MM.1S (cell line): ENCODE measurements around the gene FBXW4.

Source experiments
- DNase-seq: peaks from one replicate; pipeline ENCODE4 v3.0.0-alpha.2; 2015
- H2AFZ ChIP-seq: fragments of 300-600 bp; sonication (generic); 2 replicates; pipeline ENCODE4 v1.6.0; 2016; ENCODE audit warnings: antibody characterized with exemption, low read length
- H3F3A ChIP-seq: fragments of 300-600 bp; sonication (generic); 2 replicates; pipeline ENCODE4 v1.6.1; 2016; ENCODE audit warnings: mild to moderate bottlenecking, antibody characterized with exemption, low read length, moderate library complexity, mixed read lengths; ENCODE audit not compliant: insufficient read depth
- H3K27ac ChIP-seq: fragments of 300-600 bp; sonication (generic); 2 replicates; pipeline ENCODE4 v1.5.1; 2016; ENCODE audit warnings: mild to moderate bottlenecking, low read length
- H3K27me3 ChIP-seq: fragments of 300-600 bp; sonication (generic); replicated peaks from 2 replicates; pipeline ENCODE4 v1.6.0; 2016; ENCODE audit warnings: low read length; ENCODE audit not compliant: insufficient read depth
- H3K36me3 ChIP-seq: fragments of 300-600 bp; sonication (generic); replicated peaks from 2 replicates; pipeline ENCODE4 v1.6.1; 2016; ENCODE audit warnings: mild to moderate bottlenecking, low read length, mixed read lengths; ENCODE audit not compliant: insufficient read depth
- H3K4me1 ChIP-seq: fragments of 300-600 bp; sonication (generic); 2 replicates; pipeline ENCODE4 v1.6.1; 2016; ENCODE audit warnings: low read length, mixed read lengths
- H3K4me2 ChIP-seq: fragments of 300-600 bp; sonication (generic); 2 replicates; pipeline ENCODE4 v1.6.0; 2016; ENCODE audit warnings: low read depth, low read length
- H3K4me3 ChIP-seq: fragments of 300-600 bp; sonication (generic); 2 replicates; pipeline ENCODE4 v1.5.1; 2016; ENCODE audit warnings: low read length, mixed read lengths
- H3K79me2 ChIP-seq: fragments of 300-600 bp; sonication (generic); 2 replicates; pipeline ENCODE4 v1.6.1; 2016; ENCODE audit warnings: mixed run types, low read length, mixed read lengths
- H3K9ac ChIP-seq: fragments of 300-600 bp; sonication (generic); 2 replicates; pipeline ENCODE4 v1.6.1; 2016; ENCODE audit warnings: low read length, mixed read lengths
- H3K9me2 ChIP-seq: fragments of 300-600 bp; sonication (generic); replicated peaks from 2 replicates; pipeline ENCODE4 v1.6.1; 2016; ENCODE audit warnings: mild to moderate bottlenecking, low read length, mixed read lengths; ENCODE audit not compliant: insufficient read depth
- H3K9me3 ChIP-seq: fragments of 300-600 bp; sonication (generic); replicated peaks from 2 replicates; pipeline ENCODE4 v1.6.1; 2016; ENCODE audit warnings: mild to moderate bottlenecking, low read length, mixed read lengths; ENCODE audit not compliant: insufficient read depth
- H4K20me1 ChIP-seq: fragments of 300-600 bp; sonication (generic); 2 replicates; pipeline ENCODE4 v1.6.1; 2016; ENCODE audit warnings: mild to moderate bottlenecking, low read length, moderate library complexity, mixed read lengths; ENCODE audit not compliant: insufficient read depth
- CTCF ChIP-seq: fragments of 300-600 bp; sonication (generic); IDR thresholded peaks from 2 replicates; pipeline ENCODE4 v1.5.1; 2016; ENCODE audit warnings: antibody characterized with exemption, low read length, mixed read lengths
- EZH2 ChIP-seq: fragments of 300-600 bp; sonication (generic); optimal IDR thresholded peaks from 2 replicates; pipeline ENCODE3; 2017; ENCODE audit warnings: low read depth, mild to moderate bottlenecking, antibody characterized with exemption, low read length, mixed read lengths
- EZH2phosphoT487 ChIP-seq: fragments of 300-600 bp; sonication (generic); IDR thresholded peaks from 2 replicates; pipeline ENCODE4 v1.6.1; 2018; ENCODE audit warnings: antibody characterized with exemption, low read length

FBXW4 gene

GRCh38 chr10:101721806-101722205, 26.8 kb upstream of the FBXW4 start:
- Histone ChIP-seq H3K36me3 (no peaks in the 10 kb centered on the region), H3F3A (no peaks in the 10 kb centered on the region), H4K20me1 (no peaks in the 10 kb centered on the region), H3K9me3 (no peaks in the 10 kb centered on the region), H2AFZ (no peak overlapping the region), H3K79me2 (no peaks in the 10 kb centered on the region), H3K27ac (no peak overlapping the region), H3K4me2 (no peak overlapping the region), H3K4me3 (no peak overlapping the region), H3K4me1 (no peaks in the 10 kb centered on the region), H3K9me2 (no peaks in the 10 kb centered on the region), H3K9ac (no peak overlapping the region), H3K27me3 (no peaks in the 10 kb centered on the region)
- no peak for DNase-seq
- TF ChIP-seq EZH2 (no peak), CTCF (no peak), EZH2phosphoT487 (no peak)

GRCh38 chr10:101720606-101721230, 25.7 kb upstream of the FBXW4 start:
- Histone ChIP-seq H3K4me2 (no peak overlapping the region), H3K27ac (no peak overlapping the region), H3K27me3 (no peaks in the 10 kb centered on the region), H3K9me3 (no peaks in the 10 kb centered on the region), H3F3A (no peaks in the 10 kb centered on the region), H3K9me2 (no peaks in the 10 kb centered on the region), H2AFZ (no peak overlapping the region), H3K4me3 (no peak overlapping the region), H3K9ac (no peak overlapping the region), H3K36me3 (no peaks in the 10 kb centered on the region), H3K4me1 (no peaks in the 10 kb centered on the region), H3K79me2 (no peaks in the 10 kb centered on the region), H4K20me1 (no peaks in the 10 kb centered on the region)
- no peak for TF ChIP-seq EZH2
- no peak for TF ChIP-seq EZH2phosphoT487
- no peak for TF ChIP-seq CTCF
- DNase-seq, result no peak

DNA sequence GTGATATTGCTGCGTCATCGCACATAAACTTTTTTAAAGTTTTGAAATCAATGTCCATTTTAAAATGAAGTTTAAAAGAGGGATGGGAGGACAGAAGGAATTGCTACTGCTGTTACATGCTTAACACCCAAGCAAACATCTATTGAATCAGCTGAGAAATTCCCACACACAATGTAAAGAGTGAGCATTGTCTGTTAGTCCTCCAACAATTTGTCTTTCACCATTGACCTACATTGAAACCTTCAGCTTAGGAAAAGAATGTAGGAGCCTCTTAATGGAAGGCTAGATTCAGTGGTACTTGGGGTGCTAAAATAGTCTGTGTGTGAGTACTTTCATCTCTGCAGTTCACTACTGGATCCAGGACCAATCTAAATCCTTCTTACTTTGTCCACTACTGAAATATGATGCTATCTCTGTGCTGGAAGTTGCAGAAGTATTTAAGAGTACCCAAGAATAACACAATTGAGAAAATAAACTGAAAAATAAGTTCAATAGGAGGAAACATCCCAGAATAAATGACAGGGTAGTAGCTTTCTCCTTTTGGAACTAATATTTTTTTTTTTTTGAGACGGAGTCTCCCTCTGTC, 23.8 kb upstream of the FBXW4 start:
- H3K9me3 ChIP-seq, result no peaks in the 10 kb centered on the region
- no peak for DNase-seq
- H3K9me2 ChIP-seq, result no peaks in the 10 kb centered on the region
- H4K20me1 ChIP-seq, result no peaks in the 10 kb centered on the region
- no peak overlapping the region for H3K4me3 ChIP-seq
- TF ChIP-seq CTCF, result no peak
- no peak for TF ChIP-seq EZH2phosphoT487
- TF ChIP-seq EZH2, result no peak
- H3K9ac ChIP-seq, result no peak overlapping the region
- no peaks in the 10 kb centered on the region for H3F3A ChIP-seq
- H3K27ac ChIP-seq, result no peak overlapping the region
- no peaks in the 10 kb centered on the region for H3K4me1 ChIP-seq
- no peak overlapping the region for H2AFZ ChIP-seq
- H3K79me2 ChIP-seq, result no peaks in the 10 kb centered on the region
- H3K36me3 ChIP-seq, result no peaks in the 10 kb centered on the region
- no peaks in the 10 kb centered on the region for H3K27me3 ChIP-seq
- H3K4me2 ChIP-seq, result no peak overlapping the region
